ENCODE results near the gene TC2N.

DNA sequence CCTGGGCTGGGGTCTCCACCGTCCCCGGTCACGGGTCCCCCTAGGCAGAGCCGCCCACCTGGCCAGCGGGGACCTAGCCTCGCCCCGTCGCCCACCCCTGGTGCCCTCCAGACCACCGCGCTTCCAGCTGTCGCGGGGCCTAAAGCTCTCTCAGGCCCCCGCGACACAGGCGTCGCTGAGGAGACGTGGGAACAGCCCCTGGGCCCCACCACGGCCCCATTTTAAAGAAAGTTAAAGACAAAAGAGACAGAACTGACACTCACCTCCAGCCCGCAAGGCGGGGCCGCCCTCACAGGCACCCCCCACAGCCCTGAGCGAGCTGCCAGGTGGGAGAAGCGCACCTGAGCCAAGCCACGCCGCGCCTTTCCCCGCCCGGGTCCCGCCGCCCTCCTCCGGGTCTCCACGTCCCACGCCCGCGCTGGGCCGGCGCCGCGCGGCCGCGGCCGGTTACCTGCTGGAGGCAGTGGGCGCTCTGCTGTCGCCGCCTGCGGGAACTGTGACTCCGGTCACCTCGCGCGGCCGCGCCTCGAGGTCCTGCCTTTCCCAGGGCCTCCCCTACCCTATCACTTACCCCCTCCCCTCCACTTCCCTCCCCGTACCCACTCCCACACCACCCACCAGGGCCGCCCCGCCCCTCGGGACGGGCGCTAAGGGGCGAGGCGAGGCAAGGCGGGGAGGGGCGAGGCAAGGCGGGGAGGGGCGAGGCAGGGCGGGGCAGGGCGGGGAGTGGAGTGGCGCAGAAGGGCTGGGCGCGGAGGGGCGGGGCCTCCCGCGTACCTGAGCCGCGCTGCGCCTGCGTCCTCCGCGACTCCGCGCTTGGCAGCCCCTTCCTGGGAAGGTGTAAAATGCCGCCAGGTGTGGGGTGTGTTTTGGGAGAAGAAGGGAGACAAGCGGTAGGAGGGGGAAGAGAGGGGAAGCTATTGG lies 31.2 kb downstream of the TC2N start:
- TF ChIP-seq, protein P1, sequence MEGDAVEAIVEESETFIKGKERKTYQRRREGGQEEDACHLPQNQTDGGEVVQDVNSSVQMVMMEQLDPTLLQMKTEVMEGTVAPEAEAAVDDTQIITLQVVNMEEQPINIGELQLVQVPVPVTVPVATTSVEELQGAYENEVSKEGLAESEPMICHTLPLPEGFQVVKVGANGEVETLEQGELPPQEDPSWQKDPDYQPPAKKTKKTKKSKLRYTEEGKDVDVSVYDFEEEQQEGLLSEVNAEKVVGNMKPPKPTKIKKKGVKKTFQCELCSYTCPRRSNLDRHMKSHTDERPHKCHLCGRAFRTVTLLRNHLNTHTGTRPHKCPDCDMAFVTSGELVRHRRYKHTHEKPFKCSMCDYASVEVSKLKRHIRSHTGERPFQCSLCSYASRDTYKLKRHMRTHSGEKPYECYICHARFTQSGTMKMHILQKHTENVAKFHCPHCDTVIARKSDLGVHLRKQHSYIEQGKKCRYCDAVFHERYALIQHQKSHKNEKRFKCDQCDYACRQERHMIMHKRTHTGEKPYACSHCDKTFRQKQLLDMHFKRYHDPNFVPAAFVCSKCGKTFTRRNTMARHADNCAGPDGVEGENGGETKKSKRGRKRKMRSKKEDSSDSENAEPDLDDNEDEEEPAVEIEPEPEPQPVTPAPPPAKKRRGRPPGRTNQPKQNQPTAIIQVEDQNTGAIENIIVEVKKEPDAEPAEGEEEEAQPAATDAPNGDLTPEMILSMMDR (IDR thresholded peaks at IDR 0.05; ENCODE audit: insufficient read depth, low read depth, low read length) = no peak
- peak; percentile 95 for TF ChIP-seq EZH2 (IDR thresholded peaks at IDR 0.05; ENCODE audit: insufficient read depth, low read length)

Measured in astrocyte (in vitro differentiated cells and primary cell).